Measurements from ENCODE around the gene INHBB.

The INHBB gene

DNA sequence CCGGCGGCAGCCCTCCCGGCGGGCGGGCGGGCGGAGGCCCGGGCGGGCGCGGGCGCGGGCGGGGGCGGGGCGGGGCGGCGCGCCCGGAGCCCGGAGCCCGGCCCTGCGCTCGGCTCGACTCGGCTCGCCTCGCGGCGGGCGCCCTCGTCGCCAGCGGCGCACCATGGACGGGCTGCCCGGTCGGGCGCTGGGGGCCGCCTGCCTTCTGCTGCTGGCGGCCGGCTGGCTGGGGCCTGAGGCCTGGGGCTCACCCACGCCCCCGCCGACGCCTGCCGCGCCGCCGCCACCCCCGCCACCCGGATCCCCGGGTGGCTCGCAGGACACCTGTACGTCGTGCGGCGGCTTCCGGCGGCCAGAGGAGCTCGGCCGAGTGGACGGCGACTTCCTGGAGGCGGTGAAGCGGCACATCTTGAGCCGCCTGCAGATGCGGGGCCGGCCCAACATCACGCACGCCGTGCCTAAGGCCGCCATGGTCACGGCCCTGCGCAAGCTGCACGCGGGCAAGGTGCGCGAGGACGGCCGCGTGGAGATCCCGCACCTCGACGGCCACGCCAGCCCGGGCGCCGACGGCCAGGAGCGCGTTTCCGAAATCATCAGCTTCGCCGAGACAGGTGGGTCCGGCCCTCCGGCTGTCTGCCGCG, at the start of gene INHBB:
Gene INHBB, plus strand, starts transcription at position 111 of the 641 bp plus-strand sequence. Its CDS starts 53 bp downstream, at position 164.
- TF ChIP-seq, protein P1, sequence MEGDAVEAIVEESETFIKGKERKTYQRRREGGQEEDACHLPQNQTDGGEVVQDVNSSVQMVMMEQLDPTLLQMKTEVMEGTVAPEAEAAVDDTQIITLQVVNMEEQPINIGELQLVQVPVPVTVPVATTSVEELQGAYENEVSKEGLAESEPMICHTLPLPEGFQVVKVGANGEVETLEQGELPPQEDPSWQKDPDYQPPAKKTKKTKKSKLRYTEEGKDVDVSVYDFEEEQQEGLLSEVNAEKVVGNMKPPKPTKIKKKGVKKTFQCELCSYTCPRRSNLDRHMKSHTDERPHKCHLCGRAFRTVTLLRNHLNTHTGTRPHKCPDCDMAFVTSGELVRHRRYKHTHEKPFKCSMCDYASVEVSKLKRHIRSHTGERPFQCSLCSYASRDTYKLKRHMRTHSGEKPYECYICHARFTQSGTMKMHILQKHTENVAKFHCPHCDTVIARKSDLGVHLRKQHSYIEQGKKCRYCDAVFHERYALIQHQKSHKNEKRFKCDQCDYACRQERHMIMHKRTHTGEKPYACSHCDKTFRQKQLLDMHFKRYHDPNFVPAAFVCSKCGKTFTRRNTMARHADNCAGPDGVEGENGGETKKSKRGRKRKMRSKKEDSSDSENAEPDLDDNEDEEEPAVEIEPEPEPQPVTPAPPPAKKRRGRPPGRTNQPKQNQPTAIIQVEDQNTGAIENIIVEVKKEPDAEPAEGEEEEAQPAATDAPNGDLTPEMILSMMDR (IDR thresholded peaks at IDR 0.05; ENCODE audit: borderline replicate concordance, insufficient read depth, low read depth, low read length) = no peak
- no peak within 1 kb of the TSS for H3K4me3 ChIP-seq (ENCODE audit: low read depth, low read length)

DNA sequence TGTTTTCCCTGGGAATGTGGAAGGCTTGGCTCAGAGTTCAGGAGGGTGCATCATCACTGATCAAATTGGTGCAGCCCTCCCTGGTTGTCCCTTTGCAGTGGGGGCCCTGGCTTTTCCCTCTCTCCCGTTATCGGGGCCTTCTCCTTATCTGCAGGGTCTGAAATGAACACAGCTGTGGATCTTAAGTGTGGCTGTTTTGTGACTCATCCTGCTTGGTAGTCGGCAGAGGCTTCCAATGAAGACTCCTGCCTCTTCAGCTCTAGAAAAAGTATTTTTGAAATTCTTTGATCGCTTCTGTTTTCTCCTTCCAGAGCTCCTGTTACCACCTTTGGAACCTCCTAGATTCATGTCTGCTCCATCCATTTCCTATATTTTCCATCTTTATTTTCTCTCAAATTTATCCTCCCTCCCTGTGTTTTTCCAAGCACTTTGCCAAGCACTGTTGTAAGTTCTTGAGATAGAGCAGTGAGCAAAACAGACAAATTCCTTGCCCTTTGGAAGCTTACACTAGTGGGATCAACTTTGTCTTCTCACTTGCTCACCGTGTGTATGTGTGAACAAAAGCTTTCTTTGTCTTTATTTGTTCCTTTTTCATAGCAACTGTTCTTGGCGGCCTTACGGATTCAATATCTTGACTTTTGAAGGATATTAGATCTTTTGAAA, 47.6 kb upstream of the INHBB start:
- TF ChIP-seq, protein P1 (IDR thresholded peaks at IDR 0.05; ENCODE audit: borderline replicate concordance, insufficient read depth, low read depth, low read length) = no peak
- no peak overlapping the region for H3K4me3 ChIP-seq (ENCODE audit: low read depth, low read length)

DNA sequence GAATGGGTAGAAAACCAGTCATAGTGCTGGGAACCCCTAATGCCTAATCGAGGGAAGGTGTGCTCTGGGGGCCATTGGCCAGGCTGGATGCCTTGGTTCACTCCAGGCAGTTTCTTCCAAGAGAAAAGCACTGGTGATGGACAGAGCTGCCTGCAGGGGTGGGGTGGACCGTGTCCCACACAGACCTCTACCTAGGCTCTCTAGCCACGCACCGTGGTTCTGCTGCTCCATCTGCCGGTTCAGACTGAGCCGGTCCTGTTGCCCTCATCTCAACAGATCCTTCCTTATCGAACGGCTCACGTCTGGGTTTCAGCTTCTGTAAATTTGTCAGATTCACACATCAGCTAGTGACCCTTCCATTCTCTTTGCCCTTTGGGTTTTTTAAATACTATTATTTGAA, 46.9 kb upstream of the INHBB start:
- no peak overlapping the region for H3K4me3 ChIP-seq (ENCODE audit: low read depth, low read length)

DNA sequence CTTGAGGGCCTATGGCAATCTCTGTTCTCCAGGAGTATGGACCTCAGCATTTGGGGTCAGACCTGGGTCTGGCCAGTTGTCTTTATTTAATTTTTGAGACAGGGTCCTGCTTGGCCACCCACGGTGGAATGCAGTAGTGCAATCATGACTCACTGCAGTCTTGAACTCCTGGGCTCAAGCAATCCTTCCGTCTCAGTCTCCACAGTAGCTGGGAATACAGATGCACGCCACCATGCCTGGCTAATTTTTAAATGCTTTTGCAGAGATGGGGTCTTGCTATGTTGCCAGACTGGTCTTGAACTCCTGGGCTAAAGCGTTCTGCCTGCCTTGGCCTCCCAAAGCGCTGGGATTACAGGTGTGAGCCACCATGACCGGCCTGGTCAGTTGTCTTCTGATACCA, 46.4 kb upstream of the INHBB start:
- TF ChIP-seq, protein P1 (IDR thresholded peaks at IDR 0.05; ENCODE audit: borderline replicate concordance, insufficient read depth, low read depth, low read length) = no peak
- no peak overlapping the region for H3K4me3 ChIP-seq (ENCODE audit: low read depth, low read length)

More for the DNA sequence above, 46.9 kb upstream of the INHBB start:
- TF ChIP-seq, protein P1 (IDR thresholded peaks at IDR 0.05; ENCODE audit: borderline replicate concordance, insufficient read depth, low read depth, low read length) = no peak

DNA sequence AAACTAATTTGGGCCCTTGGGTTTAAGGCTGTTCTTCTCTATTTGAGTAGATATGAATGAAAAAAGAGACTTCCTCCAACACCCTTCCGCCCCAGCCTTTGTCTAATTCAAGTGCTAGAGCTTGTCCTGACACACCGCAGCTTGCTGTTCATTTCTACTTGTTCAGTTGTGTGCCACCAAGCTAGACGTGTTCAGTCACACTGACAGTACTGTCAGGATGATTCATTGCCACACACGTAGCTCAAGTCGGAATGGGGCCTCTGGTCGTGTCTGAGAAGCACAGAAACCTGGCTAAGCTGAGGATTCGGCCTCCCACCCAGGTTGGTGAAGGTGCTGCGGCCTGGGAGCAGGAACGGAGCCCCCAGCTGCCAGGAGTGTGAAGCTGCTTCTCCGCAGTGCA, 45.6 kb upstream of the INHBB start:
- TF ChIP-seq, protein P1 (IDR thresholded peaks at IDR 0.05; ENCODE audit: borderline replicate concordance, insufficient read depth, low read depth, low read length) = no peak
- no peak overlapping the region for H3K4me3 ChIP-seq (ENCODE audit: low read depth, low read length)

DNA sequence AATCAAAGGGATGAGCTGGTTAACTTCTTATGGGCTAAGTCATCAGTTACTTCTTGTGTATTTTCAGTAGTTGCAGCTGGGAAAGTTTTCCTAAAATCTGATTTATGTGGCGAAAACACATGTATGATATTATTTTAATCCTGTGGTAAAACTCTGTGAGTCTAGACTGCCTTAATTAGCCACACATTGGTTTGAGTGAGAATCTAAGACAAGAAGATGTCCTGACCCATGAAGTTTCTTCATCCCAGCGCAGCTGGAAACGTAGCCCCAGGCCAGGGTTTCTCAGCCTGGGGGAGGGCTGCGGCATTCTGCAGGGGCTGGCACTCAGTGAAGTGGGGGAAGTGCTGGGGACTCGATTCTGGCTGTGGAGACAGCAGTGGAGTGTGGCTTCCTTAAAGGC, 44.7 kb upstream of the INHBB start:
- TF ChIP-seq, protein P1 (IDR thresholded peaks at IDR 0.05; ENCODE audit: borderline replicate concordance, insufficient read depth, low read depth, low read length) = no peak
- H3K4me3 ChIP-seq (ENCODE audit: low read depth, low read length) = no peak overlapping the region

DNA sequence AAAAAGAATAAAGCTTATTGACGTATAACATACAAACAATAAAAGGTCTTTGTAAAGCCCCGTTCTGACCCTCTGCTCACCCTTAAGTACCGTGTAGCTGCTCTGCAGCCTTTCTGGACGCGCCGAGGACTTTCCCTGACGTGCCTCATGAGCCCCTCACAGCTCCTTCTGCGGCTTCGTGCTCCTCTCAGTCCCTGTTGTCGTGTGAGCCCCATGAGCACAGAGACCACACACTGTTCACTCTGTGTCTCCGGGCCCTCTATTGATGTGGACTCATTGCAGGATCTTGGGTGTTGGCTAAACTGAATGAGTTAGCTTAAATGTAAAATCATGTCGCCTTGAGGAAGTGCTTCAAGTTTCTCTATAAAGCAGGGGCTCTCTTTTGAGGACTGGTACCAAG, 43.6 kb upstream of the INHBB start:
- H3K4me3 ChIP-seq (ENCODE audit: low read depth, low read length) = no peak overlapping the region
- TF ChIP-seq, protein P1 (IDR thresholded peaks at IDR 0.05; ENCODE audit: borderline replicate concordance, insufficient read depth, low read depth, low read length) = no peak

Measured in GM12875 (cell line).